ENCODE data around the gene HNRNPUL2. TPM values are rescaled to one million over a fixed set of nuclear protein-coding genes. Genes with fewer than 3 reads are reported as not detected.
A peak's percentile ranks its signal among the peaks of the same experiment; 100 is the strongest.

HNRNPUL2 gene
- total and polyA plus RNA-seq, 9 of the 15 experiments (the other 6 are each of a cell fraction or from before 2014, with no cell fraction given): 0.89 to 44.3 (median 15.2) TPM

DNA sequence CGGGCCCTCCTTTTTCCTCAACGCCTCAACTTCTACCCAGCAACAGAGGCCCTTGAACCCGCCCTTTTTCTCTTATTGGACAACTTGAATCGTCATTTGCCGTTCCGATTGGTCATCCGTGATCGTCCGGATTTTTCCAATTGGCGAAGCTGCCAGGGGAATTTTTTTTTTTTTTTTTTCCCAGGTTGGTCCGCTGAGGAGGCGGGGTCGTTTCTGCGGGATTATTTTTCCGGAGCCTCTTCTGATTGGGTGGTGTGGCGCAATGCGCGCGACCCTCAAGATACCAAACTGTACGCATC lies 564 bp upstream of the HNRNPUL2 start (continued):
- no peak for TF ChIP-seq CCNT2 (IDR thresholded peaks at IDR 0.05; ENCODE audit: borderline replicate concordance, extremely low read depth, insufficient read length, low read depth, low read length)
- no peak for TF ChIP-seq CEBPG (CRISPR knock-in tag; IDR thresholded peaks at IDR 0.05)
- peak; percentile 45 to 68; a peak in 2 of 4 replicates for TF ChIP-seq CEBPG (tag; conservative IDR thresholded peaks at IDR 0.05 in 1 of 2, IDR thresholded peaks at IDR 0.05 in 1 of 2)
- TF ChIP-seq ZBED1 (IDR thresholded peaks at IDR 0.05): no peak
- no peak for TF ChIP-seq MEIS2 (IDR thresholded peaks at IDR 0.05; ENCODE audit: partially characterized antibody)
- no peak for TF ChIP-seq POLR2AphosphoS5 (IDR thresholded peaks at IDR 0.05; ENCODE audit: control insufficient read depth, insufficient read depth, low read depth, low read length)
- TF ChIP-seq NEUROD1 (IDR thresholded peaks at IDR 0.05; ENCODE audit: borderline replicate concordance, low read depth, low read length, partially characterized antibody): peak; percentile 72
- no peak for TF ChIP-seq POU5F1 (IDR thresholded peaks at IDR 0.05; ENCODE audit: borderline replicate concordance, low read depth, low read length, partially characterized antibody)
- no peak for TF ChIP-seq ZNF324 (CRISPR knock-in tag; IDR thresholded peaks at IDR 0.05)
- TF ChIP-seq TFE3 (CRISPR knock-in tag; IDR thresholded peaks at IDR 0.05): no peak
- peak; percentile 26 for TF ChIP-seq SP2 (IDR thresholded peaks at IDR 0.05; ENCODE audit: extremely low read depth, low read depth, low read length, poor library complexity, severe bottlenecking)
- TF ChIP-seq ZNF384 (IDR thresholded peaks at IDR 0.05; ENCODE audit: low read depth, low read length): peak; percentile 100
- TF ChIP-seq, protein P1, sequence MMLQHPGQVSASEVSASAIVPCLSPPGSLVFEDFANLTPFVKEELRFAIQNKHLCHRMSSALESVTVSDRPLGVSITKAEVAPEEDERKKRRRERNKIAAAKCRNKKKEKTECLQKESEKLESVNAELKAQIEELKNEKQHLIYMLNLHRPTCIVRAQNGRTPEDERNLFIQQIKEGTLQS (IDR thresholded peaks at IDR 0.05): peak; percentile 44; the same call in 1 of the 2 replicates
- TF ChIP-seq, protein P1 (CRISPR knock-in tag; conservative IDR thresholded peaks at IDR 0.05): no peak
- no peak for TF ChIP-seq JUN (IDR thresholded peaks at IDR 0.05; ENCODE audit: borderline replicate concordance, low read depth, low read length)
- no peak for TF ChIP-seq JUN (CRISPR knock-in tag; IDR thresholded peaks at IDR 0.05; ENCODE audit: borderline replicate concordance)
- TF ChIP-seq KDM2B (CRISPR knock-in tag; IDR thresholded peaks at IDR 0.05): no peak
- no peak for TF ChIP-seq HLTF (IDR thresholded peaks at IDR 0.05)
- TF ChIP-seq GTF2F1 (IDR thresholded peaks at IDR 0.05; ENCODE audit: low read depth, low read length): peak; percentile 85; the same call in 1 of the 2 replicates
- TF ChIP-seq ZNF696 (CRISPR knock-in tag; conservative IDR thresholded peaks at IDR 0.05): no peak
- 0 out of 2 replicates have a peak, but pooled peaks have one; percentile 19 for TF ChIP-seq XRCC5 (IDR thresholded peaks at IDR 0.05; ENCODE audit: low read depth, low read length)
- TF ChIP-seq NKRF (IDR thresholded peaks at IDR 0.05; ENCODE audit: borderline replicate concordance): no peak
